Neutrophil (primary cell): ENCODE data around the gene HIPK2.

ENCODE experiments used
- H3K27ac ChIP-seq: fragments of 200-600 bp; sonication (generic); 2 replicates; pipeline ENCODE4 v1.5.1; 2016; ENCODE audit warnings: mild to moderate bottlenecking, moderate library complexity
- H3K27me3 ChIP-seq: fragments of 200-600 bp; sonication (generic); 2 replicates; pipeline ENCODE4 v1.6.0; 2016; ENCODE audit warnings: mild to moderate bottlenecking
- H3K36me3 ChIP-seq: fragments of 200-600 bp; sonication (generic); 2 replicates; pipeline ENCODE4 v1.5.1; 2017
- H3K4me1 ChIP-seq, 2 experiments: fragments of 200-600 bp in 1 of 2; sonication (generic) in 1 of 2; 1 replicate in 1 of 2; 2 replicates in 1 of 2; pipeline versions ENCODE4 v1.5.1 to v1.6.1; 2013 to 2016; ENCODE audit warnings: low read depth in 1 of 2, low read length in 1 of 2, mild to moderate bottlenecking in 1 of 2, moderate library complexity in 1 of 2; ENCODE audit not compliant: control insufficient read depth in 1 of 2, insufficient read depth in 1 of 2
- H3K4me3 ChIP-seq, 2 experiments: fragments of 200-600 bp in 1 of 2; sonication (generic) in 1 of 2; 1 replicate in 1 of 2; 2 replicates in 1 of 2; pipeline ENCODE4 v1.5.1; 2013 to 2016; ENCODE audit warnings: low read depth in 1 of 2, low read length in 1 of 2, mild to moderate bottlenecking in 1 of 2, moderate library complexity in 1 of 2
- H3K9me3 ChIP-seq: fragments of 200-600 bp; sonication (generic); 2 replicates; pipeline ENCODE4 v1.5.1; 2016
- CTCF ChIP-seq: fragments of 200-600 bp; sonication (generic); IDR thresholded peaks from 2 replicates; pipeline ENCODE4 v1.5.1; 2016; ENCODE audit warnings: antibody characterized with exemption

Gene HIPK2

GRCh38 chr7:139811066-139811465 is 33.3 kb upstream of the HIPK2 start:
- Histone ChIP-seq H3K27me3 (no peaks in the 10 kb centered on the region), H3K27ac (no peak overlapping the region)
- no peak for TF ChIP-seq CTCF

GRCh38 chr7:139808846-139809442 is 31.1 kb upstream of the HIPK2 start:
- TF ChIP-seq CTCF, result no peak
- Histone ChIP-seq H3K36me3 (no peaks in the 10 kb centered on the region), H3K9me3 (no peaks in the 10 kb centered on the region), H3K27ac (no peak overlapping the region), H3K27me3 (no peaks in the 10 kb centered on the region), H3K4me1 (no peaks in the 10 kb centered on the region), H3K4me3 (no peak overlapping the region)

More at GRCh38 chr7:139811066-139811465, 33.3 kb upstream of the HIPK2 start:
- H3K4me1 ChIP-seq, result no peaks in the 10 kb centered on the region
- H3K36me3 ChIP-seq, result no peaks in the 10 kb centered on the region
- no peak overlapping the region for H3K4me3 ChIP-seq
- no peaks in the 10 kb centered on the region for H3K9me3 ChIP-seq

GRCh38 chr7:139808427-139808826 is 30.6 kb upstream of the HIPK2 start:
- Histone ChIP-seq H3K4me1 (no peaks in the 10 kb centered on the region), H3K27ac (no peak overlapping the region), H3K27me3 (no peaks in the 10 kb centered on the region), H3K9me3 (no peaks in the 10 kb centered on the region), H3K4me3 (no peak overlapping the region), H3K36me3 (no peaks in the 10 kb centered on the region)
- no peak for TF ChIP-seq CTCF

GRCh38 chr7:139807009-139807408 is 29.2 kb upstream of the HIPK2 start:
- no peak overlapping the region for H3K27ac ChIP-seq

GRCh38 chr7:139804571-139804970 is 26.8 kb upstream of the HIPK2 start:
- Histone ChIP-seq H3K4me3 (no peak overlapping the region), H3K9me3 (no peaks in the 10 kb centered on the region), H3K27ac (no peak overlapping the region), H3K36me3 (no peaks in the 10 kb centered on the region), H3K27me3 (no peaks in the 10 kb centered on the region), H3K4me1 (no peaks in the 10 kb centered on the region)
- TF ChIP-seq CTCF, result no peak

More at GRCh38 chr7:139807009-139807408, 29.2 kb upstream of the HIPK2 start:
- no peak for TF ChIP-seq CTCF
- Histone ChIP-seq H3K36me3 (no peaks in the 10 kb centered on the region), H3K9me3 (no peaks in the 10 kb centered on the region), H3K4me1 (no peaks in the 10 kb centered on the region), H3K27me3 (no peaks in the 10 kb centered on the region), H3K4me3 (no peak overlapping the region)
